Smooth muscle cell (in vitro differentiated cells): ENCODE measurements around the gene EID1. TPM values are rescaled to one million over a fixed set of nuclear protein-coding genes. Genes with fewer than 3 reads are reported as not detected.

Experiments used
- DNase-seq: peaks from one replicate; lab custom pipeline; 2025; ENCODE audit not compliant: unreplicated experiment; lab: John Stamatoyannopoulos, UW
- H2AFZ ChIP-seq: fragments of 200-600 bp; sonication (generic); 2 replicates; pipeline ENCODE4 v1.6.0; 2016; ENCODE audit warnings: antibody characterized with exemption, low read depth, mild to moderate bottlenecking
- H3F3A ChIP-seq: fragments of 200-600 bp; sonication (generic); 2 replicates; pipeline ENCODE4 v1.6.0; 2017; ENCODE audit warnings: antibody characterized with exemption, low read depth
- H3K27ac ChIP-seq: fragments of 200-600 bp; sonication (generic); 2 replicates; pipeline ENCODE4 v1.5.1; 2016; ENCODE audit warnings: low read depth, mild to moderate bottlenecking
- H3K27me3 ChIP-seq: fragments of 200-600 bp; sonication (generic); 2 replicates; pipeline ENCODE4 v1.6.1; 2016; ENCODE audit warnings: low read depth, mild to moderate bottlenecking
- H3K36me3 ChIP-seq: fragments of 200-600 bp; sonication (generic); 2 replicates; pipeline ENCODE4 v1.5.1; 2016; ENCODE audit warnings: low read depth
- H3K4me1 ChIP-seq: fragments of 200-600 bp; sonication (generic); 2 replicates; pipeline ENCODE4 v1.5.1; 2016; ENCODE audit warnings: low read depth
- H3K4me2 ChIP-seq: fragments of 200-600 bp; sonication (generic); 2 replicates; pipeline ENCODE4 v1.6.0; 2016; ENCODE audit warnings: mild to moderate bottlenecking
- H3K4me3 ChIP-seq: fragments of 200-600 bp; sonication (generic); 2 replicates; pipeline ENCODE4 v1.5.1; 2016; ENCODE audit warnings: mild to moderate bottlenecking
- H3K79me2 ChIP-seq: fragments of 200-600 bp; sonication (generic); 2 replicates; pipeline ENCODE4 v1.6.0; 2016; ENCODE audit warnings: low read depth, mild to moderate bottlenecking
- H3K9ac ChIP-seq: fragments of 200-600 bp; sonication (generic); 2 replicates; pipeline ENCODE4 v1.6.0; 2016; ENCODE audit warnings: low read depth
- H3K9me3 ChIP-seq: fragments of 200-600 bp; sonication (generic); replicated peaks from 2 replicates; pipeline ENCODE4 v1.5.1; 2016; ENCODE audit warnings: low read depth
- H4K20me1 ChIP-seq: fragments of 200-600 bp; sonication (generic); 2 replicates; pipeline ENCODE4 v1.6.0; 2016; ENCODE audit warnings: low read depth
- WGBS: methylation state at CpG from one replicate; pipeline ENCODE4 v1.1.7; 2016; ENCODE audit warnings: low lambda C conversion rate; 5-methylcytosine and 5-hydroxymethylcytosine counted together
- polyA plus RNA-seq: library from polyadenylated mRNA; unstranded; fragments of >200 nt; fragmentation: Nextera tagmentation; extraction: Ambion mirVana; gene quantifications from 2 replicates; pipeline ENCODE4 v1.2.1, GENCODE V29; 2016
- total RNA-seq: library from RNA; depleted of rRNA; stranded (reverse); fragments of >200 nt; gene quantifications from 2 replicates; pipeline ENCODE4 v1.2.3, GENCODE V29; 2014
- TF ChIP-seq, protein P1 (sequence below): fragments of 200-600 bp; sonication (generic); IDR thresholded peaks from 2 replicates; pipeline ENCODE4 v1.5.1; 2017; ENCODE audit warnings: borderline replicate concordance, mild to moderate bottlenecking, antibody characterized with exemption; ENCODE audit not compliant: insufficient read depth, poor library complexity, severe bottlenecking

Gene EID1, protein sequence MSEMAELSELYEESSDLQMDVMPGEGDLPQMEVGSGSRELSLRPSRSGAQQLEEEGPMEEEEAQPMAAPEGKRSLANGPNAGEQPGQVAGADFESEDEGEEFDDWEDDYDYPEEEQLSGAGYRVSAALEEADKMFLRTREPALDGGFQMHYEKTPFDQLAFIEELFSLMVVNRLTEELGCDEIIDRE
- total RNA-seq (216 and 229 TPM in 2 replicates), polyA plus RNA-seq (263 and 316 TPM in 2 replicates)

DNA sequence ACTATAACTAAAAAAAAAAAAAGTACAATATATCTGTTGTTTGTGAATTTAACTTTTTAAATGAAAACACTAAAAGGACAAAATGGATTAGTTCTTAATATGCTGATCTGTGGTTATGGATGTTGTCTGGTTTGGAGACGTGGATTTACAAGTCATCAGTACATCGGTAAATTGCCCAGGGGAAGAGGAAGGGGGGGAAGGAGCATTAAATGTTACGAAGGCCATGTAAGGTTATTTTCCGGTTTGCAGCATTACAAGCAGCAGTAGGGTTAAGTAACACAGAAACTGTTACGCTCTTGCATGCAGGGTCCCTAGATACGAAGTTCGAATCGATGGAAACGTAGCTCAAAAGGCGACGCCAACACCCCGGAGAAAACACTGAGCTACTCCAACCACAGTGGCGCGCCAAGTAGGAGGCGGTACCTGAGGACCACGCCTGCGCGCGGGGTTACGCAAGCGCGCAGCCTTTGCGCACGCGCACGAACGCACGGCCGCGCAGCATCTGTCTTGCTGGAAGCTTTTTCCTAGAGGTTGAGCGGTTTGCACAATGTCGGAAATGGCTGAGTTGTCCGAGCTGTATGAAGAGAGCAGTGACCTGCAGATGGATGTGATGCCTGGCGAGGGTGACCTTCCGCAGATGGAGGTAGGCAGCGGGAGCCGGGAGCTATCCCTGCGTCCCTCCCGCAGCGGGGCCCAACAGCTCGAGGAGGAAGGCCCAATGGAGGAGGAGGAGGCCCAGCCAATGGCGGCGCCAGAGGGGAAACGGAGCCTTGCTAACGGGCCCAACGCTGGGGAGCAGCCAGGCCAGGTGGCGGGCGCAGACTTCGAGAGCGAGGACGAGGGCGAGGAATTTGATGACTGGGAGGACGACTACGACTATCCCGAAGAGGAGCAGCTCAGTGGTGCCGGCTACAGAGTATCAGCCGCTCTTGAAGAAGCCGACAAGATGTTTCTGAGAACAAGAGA is at the start of gene EID1:
TSS of gene EID1 (plus strand) at position 505 of the 966 bp plus-strand sequence. CDS start at position 548, 43 bp downstream.
- 2% methylated on average over 58 of the region's 58 CpGs for WGBS
- peak; percentile 77 for DNase-seq
- Histone ChIP-seq H3K4me1 (peaks cover 13% of the 10 kb centered on the region), H3K9me3 (no peaks in the 10 kb centered on the region), H3K4me2 (peak within 1 kb of the TSS; percentile 91), H3K9ac (peak within 1 kb of the TSS; percentile 53), H3K27ac (peak within 1 kb of the TSS; percentile 51), H4K20me1 (peaks cover 12% of the 10 kb centered on the region), H3K4me3 (peak within 1 kb of the TSS; percentile 74), H3F3A (no peaks in the 10 kb centered on the region), H3K79me2 (peaks cover 16% of the 10 kb centered on the region), H2AFZ (peak within 1 kb of the TSS; percentile 94), H3K27me3 (no peaks in the 10 kb centered on the region), H3K36me3 (no peaks in the 10 kb centered on the region)
- TF ChIP-seq, protein P1, sequence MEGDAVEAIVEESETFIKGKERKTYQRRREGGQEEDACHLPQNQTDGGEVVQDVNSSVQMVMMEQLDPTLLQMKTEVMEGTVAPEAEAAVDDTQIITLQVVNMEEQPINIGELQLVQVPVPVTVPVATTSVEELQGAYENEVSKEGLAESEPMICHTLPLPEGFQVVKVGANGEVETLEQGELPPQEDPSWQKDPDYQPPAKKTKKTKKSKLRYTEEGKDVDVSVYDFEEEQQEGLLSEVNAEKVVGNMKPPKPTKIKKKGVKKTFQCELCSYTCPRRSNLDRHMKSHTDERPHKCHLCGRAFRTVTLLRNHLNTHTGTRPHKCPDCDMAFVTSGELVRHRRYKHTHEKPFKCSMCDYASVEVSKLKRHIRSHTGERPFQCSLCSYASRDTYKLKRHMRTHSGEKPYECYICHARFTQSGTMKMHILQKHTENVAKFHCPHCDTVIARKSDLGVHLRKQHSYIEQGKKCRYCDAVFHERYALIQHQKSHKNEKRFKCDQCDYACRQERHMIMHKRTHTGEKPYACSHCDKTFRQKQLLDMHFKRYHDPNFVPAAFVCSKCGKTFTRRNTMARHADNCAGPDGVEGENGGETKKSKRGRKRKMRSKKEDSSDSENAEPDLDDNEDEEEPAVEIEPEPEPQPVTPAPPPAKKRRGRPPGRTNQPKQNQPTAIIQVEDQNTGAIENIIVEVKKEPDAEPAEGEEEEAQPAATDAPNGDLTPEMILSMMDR, result no peak

DNA sequence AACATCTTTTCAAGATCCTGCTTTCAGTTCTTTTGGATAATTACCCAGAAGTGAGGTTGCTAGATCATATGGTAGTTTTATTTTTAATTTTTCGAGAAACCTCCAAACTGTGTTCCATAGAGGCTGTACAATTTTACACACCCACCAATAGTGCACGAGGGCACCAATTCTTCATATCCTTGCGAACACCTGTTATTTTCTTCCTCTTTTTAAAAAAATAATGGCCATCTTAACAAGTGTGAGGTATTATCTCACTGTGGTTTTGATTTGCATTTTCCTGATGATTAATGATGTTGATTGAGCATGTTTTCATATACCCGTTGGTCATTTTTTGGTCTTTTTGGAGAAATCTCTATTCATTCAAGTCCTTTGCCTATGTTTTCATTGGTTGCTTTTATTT is 49.5 kb upstream of the EID1 start:
- 91% methylated on average over 4 of the region's 4 CpGs for WGBS
- Histone ChIP-seq H3K4me2 (no peak overlapping the region), H3K27ac (peak overlapping the region; percentile 55), H3K4me1 (peaks cover 6% of the 10 kb centered on the region), H3F3A (no peaks in the 10 kb centered on the region), H3K27me3 (no peaks in the 10 kb centered on the region), H3K4me3 (no peak overlapping the region), H3K9ac (no peak overlapping the region), H3K79me2 (no peaks in the 10 kb centered on the region), H3K36me3 (no peaks in the 10 kb centered on the region), H4K20me1 (no peaks in the 10 kb centered on the region), H2AFZ (peak overlapping the region; percentile 19), H3K9me3 (no peaks in the 10 kb centered on the region)
- TF ChIP-seq, protein P1, result no peak
- DNase-seq, result no peak

DNA sequence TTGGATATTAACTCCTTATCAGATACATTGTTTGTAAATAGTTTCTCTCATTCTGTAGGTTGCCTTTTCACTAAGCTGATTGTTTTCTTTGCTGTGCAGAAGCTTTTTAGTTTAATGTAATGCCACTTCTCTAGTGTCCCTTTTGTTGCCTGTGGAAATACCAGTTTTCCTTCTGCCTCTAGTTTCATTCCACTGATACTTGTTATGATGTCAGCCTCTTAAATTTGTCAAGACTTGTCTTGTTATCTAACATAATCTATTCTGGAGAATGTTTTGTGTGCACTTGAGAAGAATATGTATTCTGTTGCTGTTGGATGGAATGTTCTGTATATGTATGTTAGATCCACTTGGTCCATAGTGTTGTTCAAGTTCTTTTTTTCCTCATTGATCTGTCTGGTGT is 49.0 kb upstream of the EID1 start:
- Histone ChIP-seq H3F3A (no peaks in the 10 kb centered on the region), H3K4me1 (peaks cover 2% of the 10 kb centered on the region), H3K27ac (peak overlapping the region; percentile 55), H3K9me3 (no peaks in the 10 kb centered on the region), H3K9ac (no peak overlapping the region), H3K79me2 (no peaks in the 10 kb centered on the region), H4K20me1 (no peaks in the 10 kb centered on the region), H3K27me3 (no peaks in the 10 kb centered on the region), H2AFZ (peak overlapping the region; percentile 19), H3K4me3 (no peak overlapping the region), H3K36me3 (no peaks in the 10 kb centered on the region), H3K4me2 (no peak overlapping the region)
- DNase-seq, result no peak
- TF ChIP-seq, protein P1, result no peak
